H9 (cell line): ENCODE measurements around the gene KIAA2012. TPM values are rescaled to one million over a fixed set of nuclear protein-coding genes. Genes with fewer than 3 reads are reported as not detected.

Experiments used
- DNase-seq: peaks from one replicate; pipeline ENCODE4 v3.0.0-alpha.2; 2017
- H2AFZ ChIP-seq: one replicate; pipeline ENCODE4 v1.6.1; 2013; ENCODE audit warnings: mild to moderate bottlenecking, low read length, control low read depth, moderate library complexity
- H2AK5ac ChIP-seq: 2 replicates; pipeline ENCODE4 v1.6.1; 2013; ENCODE audit warnings: low read length, control low read depth, mixed read lengths; ENCODE audit not compliant: insufficient read length
- H2BK120ac ChIP-seq: one replicate; pipeline ENCODE4 v1.6.1; 2013; ENCODE audit warnings: low read depth, mild to moderate bottlenecking, low read length, control low read depth, inconsistent platforms; ENCODE audit not compliant: poor library complexity, severe bottlenecking
- H2BK12ac ChIP-seq: 2 replicates; pipeline ENCODE4 v1.6.1; 2013; ENCODE audit warnings: low read length, control low read depth, mixed read lengths, low read depth; ENCODE audit not compliant: insufficient read length
- H2BK15ac ChIP-seq: 2 replicates; pipeline ENCODE4 v1.6.1; 2013; ENCODE audit warnings: low read depth, low read length, control low read depth
- H2BK20ac ChIP-seq: one replicate; pipeline ENCODE4 v1.6.1; 2013; ENCODE audit warnings: low read depth, mild to moderate bottlenecking, low read length, control low read depth, inconsistent platforms; ENCODE audit not compliant: poor library complexity, severe bottlenecking
- H2BK5ac ChIP-seq: 2 replicates; pipeline ENCODE4 v1.6.1; 2013; ENCODE audit warnings: low read length, control low read depth, mixed read lengths; ENCODE audit not compliant: insufficient read length
- H3K14ac ChIP-seq: 2 replicates; pipeline ENCODE4 v1.6.1; 2013; ENCODE audit warnings: low read length, control low read depth; ENCODE audit not compliant: insufficient read depth
- H3K18ac ChIP-seq: 2 replicates; pipeline ENCODE4 v1.6.1; 2013; ENCODE audit warnings: low read depth, mild to moderate bottlenecking, mixed read lengths, low read length, control low read depth; ENCODE audit not compliant: insufficient read length
- H3K23ac ChIP-seq: 2 replicates; pipeline ENCODE4 v1.6.1; 2013; ENCODE audit warnings: low read length, control low read depth, mixed read lengths, low read depth; ENCODE audit not compliant: insufficient read length
- H3K23me2 ChIP-seq: 2 replicates; pipeline ENCODE4 v1.6.1; 2013; ENCODE audit warnings: low read depth, mild to moderate bottlenecking, mixed read lengths, low read length, control low read depth; ENCODE audit not compliant: insufficient read length, poor library complexity, severe bottlenecking
- H3K27ac ChIP-seq: 2 replicates; pipeline ENCODE4 v1.5.1; 2013; ENCODE audit warnings: low read length, control low read depth, mixed read lengths, low read depth; ENCODE audit not compliant: insufficient read length
- H3K27me3 ChIP-seq: 2 replicates; pipeline ENCODE4 v1.6.1; 2013; ENCODE audit warnings: low read length, control low read depth, inconsistent platforms; ENCODE audit not compliant: insufficient read depth
- H3K4ac ChIP-seq: 2 replicates; pipeline ENCODE4 v1.6.1; 2013; ENCODE audit warnings: low read depth, mild to moderate bottlenecking, control low read depth, inconsistent platforms, low read length, moderate library complexity
- H3K4me1 ChIP-seq: 2 replicates; pipeline ENCODE4 v1.6.1; 2013; ENCODE audit warnings: low read length, control low read depth, inconsistent platforms; ENCODE audit not compliant: insufficient read depth
- H3K4me2 ChIP-seq: 2 replicates; pipeline ENCODE4 v1.6.1; 2013; ENCODE audit warnings: low read length, control low read depth, mixed read lengths; ENCODE audit not compliant: insufficient read length, insufficient read depth
- H3K56ac ChIP-seq: 2 replicates; pipeline ENCODE4 v1.6.1; 2013; ENCODE audit warnings: low read depth, mild to moderate bottlenecking, mixed read lengths, low read length, control low read depth; ENCODE audit not compliant: insufficient read length
- H3K79me1 ChIP-seq: 2 replicates; pipeline ENCODE4 v1.6.1; 2013; ENCODE audit warnings: low read depth, mild to moderate bottlenecking, moderate library complexity, low read length, control low read depth, inconsistent platforms; ENCODE audit not compliant: insufficient read depth, poor library complexity, severe bottlenecking
- H3K79me2 ChIP-seq: 2 replicates; pipeline ENCODE4 v1.6.1; 2013; ENCODE audit warnings: low read length, control low read depth, inconsistent platforms; ENCODE audit not compliant: insufficient read depth
- H3K9ac ChIP-seq: 2 replicates; pipeline ENCODE4 v1.6.1; 2013; ENCODE audit warnings: low read length, control low read depth, mixed read lengths; ENCODE audit not compliant: insufficient read length; ENCODE audit errors: extremely low read depth
- H3K9me3 ChIP-seq: one replicate; pipeline ENCODE4 v1.6.1; 2013; ENCODE audit warnings: low read depth, low read length, inconsistent platforms; ENCODE audit not compliant: control insufficient read depth
- H3T11ph ChIP-seq: one replicate; pipeline ENCODE4 v1.6.1; 2013; ENCODE audit warnings: mild to moderate bottlenecking, low read length, control low read depth, inconsistent platforms
- H4K20me1 ChIP-seq: one replicate; pipeline ENCODE4 v1.6.1; 2013; ENCODE audit not compliant: control insufficient read depth, insufficient read length, insufficient read depth
- H4K5ac ChIP-seq: 2 replicates; pipeline ENCODE4 v1.6.1; 2013; ENCODE audit warnings: low read depth, mild to moderate bottlenecking, mixed read lengths, low read length, control low read depth; ENCODE audit not compliant: insufficient read length
- H4K8ac ChIP-seq: replicated peaks from 2 replicates; pipeline ENCODE4 v1.6.1; 2013; ENCODE audit warnings: low read length, control low read depth, mixed read lengths, low read depth; ENCODE audit not compliant: insufficient read length
- H4K91ac ChIP-seq: 2 replicates; pipeline ENCODE4 v1.6.1; 2013; ENCODE audit warnings: low read depth, mild to moderate bottlenecking, moderate library complexity, mixed read lengths, low read length, control low read depth; ENCODE audit not compliant: insufficient read length
- H3K27ac Mint-ChIP-seq, 3 experiments: 2 replicates in 2 of 3; 3 replicates in 1 of 3; pipeline ENCODE4 v1.8.0; 2020 to 2021; ENCODE audit warnings: mixed read lengths in 3 of 3, mild to moderate bottlenecking in 1 of 3, moderate library complexity in 1 of 3
- H3K27me3 Mint-ChIP-seq: 2 replicates; pipeline ENCODE4 v1.8.0; 2021; ENCODE audit warnings: low read depth, mild to moderate bottlenecking, moderate library complexity, mixed read lengths
- H3K36me3 Mint-ChIP-seq, 3 experiments: 2 replicates in 2 of 3; 3 replicates in 1 of 3; pipeline ENCODE4 v1.8.0; 2020 to 2021; ENCODE audit warnings: low read depth in 3 of 3, mixed read lengths in 3 of 3; ENCODE audit not compliant: insufficient read depth in 1 of 3
- H3K4me1 Mint-ChIP-seq, 2 experiments: 2 replicates each; pipeline ENCODE4 v1.8.0; 2020; ENCODE audit warnings: mixed read lengths in 2 of 2
- H3K4me3 Mint-ChIP-seq, 2 experiments: 2 replicates in 1 of 2; 3 replicates in 1 of 2; pipeline ENCODE4 v1.8.0; 2020 to 2021; ENCODE audit warnings: mild to moderate bottlenecking in 2 of 2, mixed read lengths in 2 of 2, moderate library complexity in 1 of 2
- H3K9me3 Mint-ChIP-seq, 2 experiments: 2 replicates in 1 of 2; 3 replicates in 1 of 2; pipeline ENCODE4 v1.8.0; 2020; ENCODE audit warnings: mild to moderate bottlenecking in 2 of 2, mixed read lengths in 2 of 2, moderate library complexity in 1 of 2
- CTCF ChIP-seq: fragments of 200-600 bp; sonication (generic); conservative IDR thresholded peaks from 3 replicates; pipeline ENCODE4 v1.8.0; 2021; ENCODE audit warnings: antibody characterized with exemption, mild to moderate bottlenecking
- WGBS: extraction: QIAGEN DNeasy Blood & Tissue Kit; methylation state at CpG from one replicate; pipeline ENCODE4 v1.1.7; 2013; ENCODE audit warnings: missing lambda C conversion rate, low lambda C conversion rate, mixed read lengths; ENCODE audit not compliant: insufficient read length; ENCODE audit errors: extremely low coverage; 5-methylcytosine and 5-hydroxymethylcytosine counted together
- total RNA-seq: library from RNA; stranded (reverse); gene quantifications from 2 replicates; pipeline ENCODE4 v1.2.1, GENCODE V29; 2021

The KIAA2012 gene
- total RNA-seq, 1 experiment from 2014 or later: not detected

GRCh38 chr2:202148515-202149154 lies 75.6 kb downstream of the KIAA2012 start:
- WGBS: no CpG with 5 or more reads among the region's 17 CpGs
- no peak overlapping the region for H3K9ac ChIP-seq
- H3K4me1 Mint-ChIP-seq: peaks cover 46 to 52% of the 10 kb centered on the region in 2 experiments

More at GRCh38 chr2:202148515-202149154, 75.6 kb downstream of the KIAA2012 start:
- H4K5ac ChIP-seq: no peak overlapping the region
- 0 out of 2 replicates have a peak, but pooled peaks cover 2% of the 10 kb centered on the region for H3K27me3 ChIP-seq
- H4K8ac ChIP-seq: no peak overlapping the region
- Mint-ChIP-seq H3K27ac (0 out of 7 replicates have a peak overlapping the region, but pooled peaks of 1 of the 3 experiments have one; percentile 91), H3K9me3 (no peaks in the 10 kb centered on the region), H3K4me3 (peak overlapping the region in 1 of 2 experiments; percentile 6; a peak in 1 of 5 replicates), H3K36me3 (0 out of 7 replicates have a peak, but pooled peaks cover 0 to 2% (median 0%) of the 10 kb centered on the region in 3 experiments), H3K27me3 (peaks cover 25% of the 10 kb centered on the region)
- H2BK12ac ChIP-seq: no peak overlapping the region
- no peak overlapping the region for H3T11ph ChIP-seq
- no peak overlapping the region for H3K27ac ChIP-seq
- H3K18ac ChIP-seq: no peak overlapping the region
- H2BK15ac ChIP-seq: no peak overlapping the region
- H3K14ac ChIP-seq: no peak overlapping the region
- no peaks in the 10 kb centered on the region for H3K79me1 ChIP-seq
- peak; percentile 35 for DNase-seq
- TF ChIP-seq CTCF: no peak
- no peak overlapping the region for H4K91ac ChIP-seq
- H3K23me2 ChIP-seq: no peaks in the 10 kb centered on the region
- no peak overlapping the region for H2AK5ac ChIP-seq
- H2BK20ac ChIP-seq: no peak overlapping the region
- H3K4me2 ChIP-seq: no peak overlapping the region
- H3K4me1 ChIP-seq: no peaks in the 10 kb centered on the region; the same call in 1 of the 2 replicates
- H3K4ac ChIP-seq: no peak overlapping the region
- H3K79me2 ChIP-seq: no peaks in the 10 kb centered on the region
- no peak overlapping the region for H3K23ac ChIP-seq
- H4K20me1 ChIP-seq: no peaks in the 10 kb centered on the region
- no peak overlapping the region for H2BK120ac ChIP-seq
- no peak overlapping the region for H2BK5ac ChIP-seq
- no peaks in the 10 kb centered on the region for H3K9me3 ChIP-seq
- no peak overlapping the region for H2AFZ ChIP-seq
- no peak overlapping the region for H3K56ac ChIP-seq
